Cardiac fibroblast (primary cell): ENCODE results near the gene GPR18.

Source experiments
- DNase-seq, 2 donors: peaks; one replicate each; pipeline versions ENCODE4 v3.0.0 to v3.0.0-alpha.2; 2010; ENCODE audit warnings: low read depth in 2 of 2
- H3K4me3 ChIP-seq, 2 donors: replicated peaks in 1 of 2; 1 replicate in 1 of 2; 2 replicates in 1 of 2; pipeline ENCODE4 v1.5.1; 2011; ENCODE audit warnings: low read depth in 2 of 2, low read length in 2 of 2, mild to moderate bottlenecking in 2 of 2, moderate library complexity in 1 of 2
- TF ChIP-seq, protein P1 (sequence below): IDR thresholded peaks from one replicate; pipeline ENCODE4 v1.5.1; 2011; ENCODE audit warnings: low read depth, mild to moderate bottlenecking, low read length, inconsistent platforms

GPR18 gene

DNA sequence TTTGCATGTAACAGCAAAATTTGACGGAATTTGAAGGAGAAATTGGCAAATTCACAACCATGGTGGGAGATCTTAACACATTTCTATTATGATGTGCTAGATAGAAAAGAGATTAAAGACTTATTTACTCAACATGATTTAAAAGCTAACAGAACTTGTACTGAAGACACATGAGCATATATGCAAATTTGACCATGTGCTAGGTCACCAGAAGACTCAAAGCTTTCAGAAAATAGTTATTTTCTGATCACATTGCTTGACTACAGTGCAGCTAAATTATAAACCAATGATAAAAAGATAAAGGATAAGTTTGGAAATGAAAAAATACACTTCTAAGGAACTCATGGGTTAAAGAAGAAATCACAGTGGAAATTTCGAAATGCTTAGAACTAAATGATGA is 39.9 kb upstream of the GPR18 start:
- TF ChIP-seq, protein P1, sequence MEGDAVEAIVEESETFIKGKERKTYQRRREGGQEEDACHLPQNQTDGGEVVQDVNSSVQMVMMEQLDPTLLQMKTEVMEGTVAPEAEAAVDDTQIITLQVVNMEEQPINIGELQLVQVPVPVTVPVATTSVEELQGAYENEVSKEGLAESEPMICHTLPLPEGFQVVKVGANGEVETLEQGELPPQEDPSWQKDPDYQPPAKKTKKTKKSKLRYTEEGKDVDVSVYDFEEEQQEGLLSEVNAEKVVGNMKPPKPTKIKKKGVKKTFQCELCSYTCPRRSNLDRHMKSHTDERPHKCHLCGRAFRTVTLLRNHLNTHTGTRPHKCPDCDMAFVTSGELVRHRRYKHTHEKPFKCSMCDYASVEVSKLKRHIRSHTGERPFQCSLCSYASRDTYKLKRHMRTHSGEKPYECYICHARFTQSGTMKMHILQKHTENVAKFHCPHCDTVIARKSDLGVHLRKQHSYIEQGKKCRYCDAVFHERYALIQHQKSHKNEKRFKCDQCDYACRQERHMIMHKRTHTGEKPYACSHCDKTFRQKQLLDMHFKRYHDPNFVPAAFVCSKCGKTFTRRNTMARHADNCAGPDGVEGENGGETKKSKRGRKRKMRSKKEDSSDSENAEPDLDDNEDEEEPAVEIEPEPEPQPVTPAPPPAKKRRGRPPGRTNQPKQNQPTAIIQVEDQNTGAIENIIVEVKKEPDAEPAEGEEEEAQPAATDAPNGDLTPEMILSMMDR = no peak

GRCh38 chr13:99297331-99297730 is 39.2 kb upstream of the GPR18 start:
- H3K4me3 ChIP-seq = no peak overlapping the region
- TF ChIP-seq, protein P1 = no peak

More for the DNA sequence above, 39.9 kb upstream of the GPR18 start:
- no peak for DNase-seq
- no peak overlapping the region for H3K4me3 ChIP-seq

GRCh38 chr13:99296398-99296797 is 38.2 kb upstream of the GPR18 start:
- no peak overlapping the region for H3K4me3 ChIP-seq
- no peak for DNase-seq

More at GRCh38 chr13:99297331-99297730, 39.2 kb upstream of the GPR18 start:
- no peak for DNase-seq

DNA sequence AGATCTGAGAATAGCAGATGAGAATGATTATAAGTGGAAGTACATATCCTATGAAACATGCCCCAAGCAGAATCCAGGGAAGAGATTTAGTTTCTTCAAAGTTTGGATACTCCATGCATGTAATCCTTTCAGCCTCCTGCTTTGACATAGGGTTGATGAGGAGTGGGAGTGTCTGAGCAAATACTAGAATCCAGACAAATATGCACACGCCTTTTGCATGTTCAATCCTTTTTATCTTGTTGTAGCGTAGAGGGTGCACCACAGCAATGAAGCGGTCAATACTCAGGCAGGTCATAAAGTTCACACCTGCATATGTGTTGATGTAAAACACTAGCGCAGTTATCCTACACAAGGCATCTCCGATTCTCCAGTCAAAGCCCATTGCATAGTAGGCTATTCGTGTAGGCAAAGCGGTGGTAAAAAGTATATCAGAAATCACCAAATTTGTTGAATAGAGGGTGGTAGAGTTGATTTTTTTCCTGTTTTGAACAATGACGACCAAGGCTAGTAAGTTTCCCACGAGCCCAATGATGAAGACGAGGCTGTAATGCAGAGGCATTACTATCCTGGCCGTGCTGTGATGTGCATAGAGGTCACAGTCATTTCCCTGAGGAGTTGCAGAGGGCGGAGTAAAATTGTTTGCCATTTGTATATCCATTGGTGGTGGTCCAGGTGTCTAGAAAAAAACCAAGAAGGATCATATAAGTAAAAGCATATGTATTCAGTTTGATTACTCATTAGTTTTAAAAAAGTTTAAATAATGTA is 37.5 kb upstream of the GPR18 start:
- no peak overlapping the region for H3K4me3 ChIP-seq
- TF ChIP-seq, protein P1 = no peak
- no peak for DNase-seq

More at GRCh38 chr13:99296398-99296797, 38.2 kb upstream of the GPR18 start:
- TF ChIP-seq, protein P1 = no peak

DNA sequence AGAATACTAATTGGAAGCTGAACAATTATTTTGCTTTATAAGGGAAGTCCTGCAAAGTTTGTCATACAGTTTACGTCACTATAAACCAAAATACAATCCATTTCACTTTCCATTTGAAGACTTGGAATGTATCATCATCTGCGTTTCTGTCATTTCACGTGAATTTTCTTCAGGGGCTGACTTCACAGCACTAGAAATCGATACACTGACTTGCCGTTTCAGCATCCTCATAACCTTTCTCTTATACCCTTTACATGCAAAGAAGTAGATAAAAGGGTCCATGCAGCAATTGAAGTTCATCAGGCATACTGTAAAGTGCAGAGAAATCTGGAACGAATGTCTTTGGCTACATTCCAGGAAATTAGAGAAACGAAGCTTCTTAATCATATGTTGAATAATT is 36.8 kb upstream of the GPR18 start:
- H3K4me3 ChIP-seq = no peak overlapping the region
- no peak for DNase-seq
- TF ChIP-seq, protein P1 = no peak

DNA sequence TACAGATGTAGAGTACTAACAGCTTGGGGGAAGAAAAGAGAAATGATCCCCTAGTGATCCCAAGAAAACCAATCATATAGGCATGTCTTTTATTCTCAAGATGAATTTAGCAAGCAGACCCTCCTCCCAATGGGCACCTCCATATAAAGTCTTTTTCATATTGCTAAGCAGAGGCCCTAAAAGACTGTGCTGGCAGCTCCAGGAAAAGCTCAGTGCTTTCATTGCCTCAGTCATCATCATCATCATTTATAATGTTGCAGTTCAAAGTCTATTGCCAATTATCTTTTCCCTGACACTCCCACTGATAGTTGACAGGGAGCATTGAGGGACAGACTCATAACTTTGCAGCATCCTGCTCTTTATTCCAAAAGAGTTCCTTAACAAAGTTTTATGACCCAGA is 36.0 kb upstream of the GPR18 start:
- no peak overlapping the region for H3K4me3 ChIP-seq
- TF ChIP-seq, protein P1 = no peak
- no peak for DNase-seq
